DMS114 treated with DMSO at 0.1 percent for 48 hours (cell line): ENCODE data around the gene CFHR3.
"Not testable (repeated sequence)": the region's sequence is repeated elsewhere in the genome, so short reads cannot be mapped to it uniquely, and the experiment has no call there.

Source experiments
- DNase-seq: peaks from one replicate; lab custom pipeline; 2025; ENCODE audit not compliant: unreplicated experiment; lab: John Stamatoyannopoulos, UW

Gene CFHR3

GRCh38 chr1:196774603-196775002 lies at the start of gene CFHR3:
Gene CFHR3, plus strand, starts transcription at chr1:196774840. Its CDS starts 47 bp downstream, at chr1:196774887.
- DNase-seq = no peak

- DNase-seq = no peak
Observed at GRCh38 chr1:196732526-196732925, 42.1 kb upstream of the CFHR3 start.

- DNase-seq = no peak
Observed at GRCh38 chr1:196733091-196733970, 41.3 kb upstream of the CFHR3 start.

GRCh38 chr1:196734006-196734405 lies 40.6 kb upstream of the CFHR3 start:
- no peak for DNase-seq

- no peak for DNase-seq
Observed at GRCh38 chr1:196734460-196734859, 40.2 kb upstream of the CFHR3 start.

GRCh38 chr1:196738730-196739129 lies 35.9 kb upstream of the CFHR3 start:
- no peak for DNase-seq

- DNase-seq = peak; percentile 33
Observed at GRCh38 chr1:196743244-196743643, 31.4 kb upstream of the CFHR3 start.

- not testable (repeated sequence) for DNase-seq
Observed at GRCh38 chr1:196765019-196765740, 9.5 kb upstream of the CFHR3 start.

GRCh38 chr1:196769823-196770222 lies 4.8 kb upstream of the CFHR3 start:
- not testable (repeated sequence) for DNase-seq

- DNase-seq = no peak
Observed at GRCh38 chr1:196773713-196774112, 927 bp upstream of the CFHR3 start.

- no peak for DNase-seq
Observed at GRCh38 chr1:196774175-196774574, 465 bp upstream of the CFHR3 start.

- no peak for DNase-seq
Observed at GRCh38 chr1:196777603-196778002, 3.0 kb downstream of the CFHR3 start.

GRCh38 chr1:196779093-196779492 lies 4.5 kb downstream of the CFHR3 start:
- DNase-seq = no peak

- DNase-seq = not testable (repeated sequence)
Observed at GRCh38 chr1:196791252-196791651, 16.6 kb downstream of the CFHR3 start.

GRCh38 chr1:196794103-196794502 lies 19.5 kb downstream of the CFHR3 start:
- DNase-seq = not testable (repeated sequence)

GRCh38 chr1:196797891-196798290 lies 23.3 kb downstream of the CFHR3 start:
- no peak for DNase-seq

- not testable (repeated sequence) for DNase-seq
Observed at GRCh38 chr1:196801920-196802319, 27.3 kb downstream of the CFHR3 start.

GRCh38 chr1:196808529-196809235 lies 34.0 kb downstream of the CFHR3 start:
- DNase-seq = no peak

GRCh38 chr1:196817442-196817841 lies 42.8 kb downstream of the CFHR3 start:
- not testable (repeated sequence) for DNase-seq

GRCh38 chr1:196819531-196819930 lies 44.9 kb downstream of the CFHR3 start, which contains the start of gene CFHR1:
Gene CFHR1, plus strand, starts transcription at chr1:196819731. Its CDS starts 114 bp downstream, at chr1:196819845.
- not testable (repeated sequence) for DNase-seq

GRCh38 chr1:196827860-196828259 lies 53.2 kb downstream of the CFHR3 start:
- DNase-seq = not testable (repeated sequence)
